Measurements from ENCODE around the gene ARL3. TPM values are rescaled to one million over a fixed set of nuclear protein-coding genes. Genes with fewer than 3 reads are reported as not detected.

The ARL3 gene, protein sequence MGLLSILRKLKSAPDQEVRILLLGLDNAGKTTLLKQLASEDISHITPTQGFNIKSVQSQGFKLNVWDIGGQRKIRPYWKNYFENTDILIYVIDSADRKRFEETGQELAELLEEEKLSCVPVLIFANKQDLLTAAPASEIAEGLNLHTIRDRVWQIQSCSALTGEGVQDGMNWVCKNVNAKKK
- total RNA-seq = 5.5 and 6.5 TPM in 2 replicates

DNA sequence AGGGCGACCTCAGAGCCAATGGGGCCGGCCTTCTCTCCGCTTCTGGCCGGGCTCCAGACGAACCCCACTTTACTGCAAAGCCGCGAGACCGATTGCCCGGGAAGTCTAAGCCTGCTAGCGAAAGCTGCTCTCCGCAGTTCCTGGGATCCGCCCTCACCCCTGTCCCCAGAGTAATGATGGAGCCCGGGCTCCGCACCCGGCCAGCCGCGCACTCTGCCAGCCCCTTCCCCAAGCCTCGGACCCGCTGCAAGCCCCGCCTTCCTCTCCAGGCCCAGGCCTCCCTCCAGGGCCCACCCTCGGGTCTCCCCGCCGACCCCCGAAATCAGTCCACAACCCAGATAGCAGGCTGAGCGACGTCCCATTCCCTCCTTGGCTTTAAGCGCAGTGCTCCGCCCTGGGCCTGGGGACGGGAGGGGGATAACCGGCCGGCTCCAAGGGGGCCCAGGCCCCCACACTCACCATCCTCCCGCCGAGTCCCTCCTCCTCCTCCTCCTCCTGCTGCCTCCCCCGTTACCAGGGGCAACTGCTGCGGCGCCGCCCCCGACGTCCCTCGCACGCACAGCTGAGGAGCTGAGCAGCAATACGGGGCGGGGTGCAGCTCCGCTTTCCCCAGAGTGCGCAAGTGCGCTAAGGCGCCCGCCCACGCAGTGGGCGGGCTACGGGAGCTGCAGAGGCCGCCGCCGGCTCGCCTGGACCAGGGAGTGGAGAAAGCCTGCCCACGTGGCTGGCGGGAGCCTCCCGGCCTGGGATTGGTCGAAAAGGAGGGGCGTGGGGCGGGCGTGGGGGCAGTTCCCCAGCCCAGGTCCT, at the start of gene ARL3:
TSS of gene ARL3 (minus strand) at position 584 of the 807 bp plus-strand sequence. CDS start at position 462, 122 bp downstream.

DNA sequence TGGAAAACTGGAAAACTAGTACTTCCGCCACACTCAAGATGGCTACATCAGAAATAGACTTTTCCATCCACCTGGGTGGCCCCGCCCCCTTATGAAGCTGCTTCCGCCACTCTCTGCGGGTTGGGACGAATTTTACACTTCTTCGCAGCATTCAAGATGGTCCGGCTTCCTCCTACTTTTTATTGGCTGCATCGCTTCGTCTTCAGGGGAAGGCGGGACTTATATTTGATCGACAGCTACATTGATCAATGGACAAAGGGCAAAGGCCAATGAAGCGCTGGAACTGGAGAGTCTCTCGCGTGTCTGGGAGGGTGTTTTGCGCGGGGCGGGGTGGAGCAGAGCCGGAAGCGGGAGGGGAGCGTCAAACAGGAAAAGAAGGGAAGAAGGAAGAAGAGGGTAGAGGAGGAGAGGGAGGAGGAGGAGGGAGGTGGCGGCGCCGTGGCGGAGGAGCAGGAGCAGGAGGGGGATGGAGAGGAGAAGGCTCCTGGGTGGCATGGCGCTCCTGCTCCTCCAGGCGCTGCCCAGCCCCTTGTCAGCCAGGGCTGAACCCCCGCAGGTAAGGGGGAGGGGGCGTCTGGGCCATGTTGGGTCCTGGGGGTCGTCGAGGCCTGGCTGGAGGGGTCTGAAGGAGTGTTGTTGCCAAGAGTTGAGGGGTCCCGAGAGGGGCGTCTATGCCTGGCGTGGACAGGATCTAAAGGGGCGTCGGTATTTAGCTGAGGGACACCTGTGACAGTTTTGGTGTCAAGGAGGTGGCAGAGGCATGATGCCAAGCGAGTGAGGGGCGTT, 29.6 kb upstream of the ARL3 start, which contains the start of gene WBP1L:
TSS of gene WBP1L (plus strand) at position 361 of the 786 bp plus-strand sequence. CDS start at position 467, 106 bp downstream.

DNA sequence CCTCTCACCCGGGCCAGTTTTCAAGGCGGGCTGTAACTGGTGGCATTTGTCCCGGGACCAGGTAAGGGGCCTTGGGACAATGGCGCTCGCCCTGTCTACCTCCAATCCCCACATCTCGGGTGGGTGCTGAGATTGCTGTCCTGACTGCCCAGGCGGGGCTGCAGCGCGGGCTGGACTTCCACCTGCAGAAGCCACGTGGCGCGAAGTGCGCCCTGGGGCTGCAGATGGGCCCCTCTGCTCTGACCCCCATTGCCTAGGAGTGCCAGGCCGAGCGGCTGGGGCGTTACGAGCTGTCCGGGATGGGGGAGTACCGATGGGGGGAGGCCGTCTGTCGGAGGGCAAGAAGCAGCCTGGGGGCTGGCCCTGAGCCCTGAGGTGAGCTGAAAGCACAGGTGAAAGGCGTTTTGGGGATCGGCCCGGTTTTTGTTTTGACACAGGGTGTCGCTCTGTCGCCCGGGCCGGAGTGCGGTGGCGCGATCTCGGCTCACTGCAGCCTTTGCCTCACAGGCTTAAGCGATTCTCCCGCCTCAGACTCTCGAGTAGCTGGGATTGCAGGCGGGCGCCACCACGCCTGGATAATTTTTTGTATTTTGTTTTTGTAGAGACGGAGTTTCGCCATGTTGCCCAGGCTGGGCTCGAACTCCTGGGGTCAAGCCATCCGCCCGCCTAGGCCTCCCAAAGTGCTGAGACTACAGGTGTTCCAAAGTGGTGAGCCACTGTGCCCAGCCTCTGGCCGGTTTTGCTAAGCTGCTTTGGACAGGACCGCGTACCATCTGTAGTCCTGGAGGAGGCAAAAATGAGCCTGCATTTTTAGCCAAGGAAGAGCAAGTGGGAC, 641 bp upstream of the ARL3 start, which contains the start of gene SFXN2:
TSS of gene SFXN2 (plus strand) at position 16 of the 835 bp plus-strand sequence. CDS start 12,001 bp downstream, outside the sequence.

DNA sequence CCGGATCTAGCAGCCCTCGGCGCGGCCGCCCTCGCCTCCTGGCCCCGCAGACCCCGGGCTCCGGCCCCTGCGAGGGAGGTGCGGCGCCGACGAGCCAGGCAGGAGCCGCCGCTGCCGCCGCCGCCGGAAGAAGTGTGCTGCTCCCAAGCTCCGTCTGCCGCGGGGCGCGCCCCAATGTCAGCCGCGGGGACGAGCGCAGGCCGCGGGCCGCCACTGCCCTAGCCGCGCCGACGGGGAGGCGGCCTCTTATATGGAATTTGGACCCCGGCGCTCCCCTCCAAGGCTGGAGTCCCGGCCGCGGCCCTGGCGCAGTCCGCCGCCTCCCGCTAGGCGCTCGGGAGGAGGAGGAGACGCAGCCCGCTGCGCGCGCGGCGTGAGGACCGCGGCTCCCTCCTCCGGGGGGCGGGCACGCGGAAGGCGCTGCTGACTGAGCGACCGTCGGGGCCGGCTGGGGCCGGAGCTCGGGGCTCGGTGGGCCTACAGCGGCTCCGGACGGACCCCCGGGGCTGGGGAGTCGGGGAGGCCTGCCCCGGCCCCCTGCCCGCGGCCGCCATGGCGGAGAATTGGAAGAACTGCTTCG, 70.0 kb downstream of the ARL3 start, which contains the start of gene TRIM8:
TSS of gene TRIM8 (plus strand) at position 414 of the 580 bp plus-strand sequence. CDS start at position 553, 139 bp downstream.

Other genes with a start within 250 kb of the ARL3 start
- 69.7 and 99.2 TPM in 2 replicates for gene ACTR1A, start 211.7 kb downstream of the ARL3 start, total RNA-seq
- 0.68 and 5.8 TPM in 2 replicates for gene SUFU, start 210.4 kb downstream of the ARL3 start, total RNA-seq
- 44.8 and 111 TPM in 2 replicates for gene TRIM8, start 69.9 kb downstream of the ARL3 start, total RNA-seq
- 2.1 and 2.4 TPM in 2 replicates for gene SFXN2, start 239 bp upstream of the ARL3 start, total RNA-seq
- gene WBP1L, start 29.6 kb upstream of the ARL3 start, total RNA-seq = 26.3 and 44.1 TPM in 2 replicates
- gene CYP17A1, start 123.0 kb upstream of the ARL3 start, total RNA-seq = not detected in 2 replicates
- gene BORCS7, start 139.9 kb upstream of the ARL3 start, total RNA-seq = 8.9 and 20.0 TPM in 2 replicates
- gene AS3MT, start 155.1 kb upstream of the ARL3 start, total RNA-seq = 2.1 and 5.8 TPM in 2 replicates
- 2.7 and 8.3 TPM in 2 replicates for gene CNNM2, start 203.9 kb upstream of the ARL3 start, total RNA-seq

Data from nasal cavity respiratory epithelium epithelial cell of viscerocranial mucosa (primary cell).